HCT116 (cell line): ENCODE measurements around the gene ZNF555. TPM values are rescaled to one million over a fixed set of nuclear protein-coding genes. Genes with fewer than 3 reads are reported as not detected.
"Not testable (repeated sequence)": the region's sequence is repeated elsewhere in the genome, so short reads cannot be mapped to it uniquely, and the experiment has no call there.

Source experiments
- ATAC-seq: fragments of 200-7000 bp; cut with Tn5 transposase; 2 replicates; pipeline ENCODE4 v1.9.1; 2020; ENCODE audit warnings: mild to moderate bottlenecking, moderate library complexity
- BruUV-seq: library from RNA; stranded (reverse); fragments of 400-500 nt; replicated peaks from 2 replicates; lab custom pipeline; 2021; lab: Mats Ljungman, UMichigan
- CTCF ChIA-PET: fragments of 300-600 bp; sonication (Branson Sonifier 250); formaldehyde crosslinking; loops from one replicate; lab custom pipeline; 2021; ENCODE audit warnings: antibody characterized with exemption; lab: Charles Lee
- POLR2A ChIA-PET: fragments of 300-600, 350-600 bp; sonication (Branson Sonifier 250); formaldehyde crosslinking; loops from one replicate; lab custom pipeline; 2021; ENCODE audit warnings: antibody characterized with exemption; lab: Charles Lee
- RAD21 ChIA-PET, 2 experiments: fragments of 300-600 bp; sonication (Branson Sonifier 250); formaldehyde crosslinking; loops; one replicate each; lab custom pipeline; 2023; ENCODE audit warnings: low total read pairs in 2 of 2; ENCODE audit not compliant: uncharacterized antibody in 2 of 2, unreplicated experiment in 2 of 2, low non-redundant PET in 1 of 2; lab: Charles Lee
- DNase-seq: peaks from one replicate; pipeline ENCODE4 v3.0.0-alpha.2; 2010; ENCODE audit warnings: low read depth, low spot score
- H2AFZ ChIP-seq: fragments of 200-600 bp; shearing (Covaris generic), sonication (generic); 2 replicates; pipeline ENCODE4 v1.6.1; 2017; ENCODE audit warnings: low read depth, mixed run types, mixed read lengths, antibody characterized with exemption, low read length; ENCODE audit not compliant: poor library complexity, severe bottlenecking
- H3K27ac ChIP-seq: 2 replicates; pipeline ENCODE4 v1.5.1; 2012; ENCODE audit warnings: low read depth, low read length
- H3K27me3 ChIP-seq: fragments of 200-600 bp; sonication (generic); 2 replicates; pipeline ENCODE4 v1.6.1; 2016; ENCODE audit warnings: mixed run types, low read length, mixed read lengths; ENCODE audit not compliant: insufficient read depth
- H3K36me3 ChIP-seq, 2 experiments: fragments of 200-500 bp in 1 of 2; fragments of 200-600 bp in 1 of 2; sonication (Bioruptor generic) in 1 of 2; sonication (generic) in 1 of 2; 2 replicates each; pipeline versions ENCODE4 v1.5.1 to v1.6.1; 2014 to 2016; ENCODE audit warnings: low read length in 2 of 2, inconsistent platforms in 1 of 2, mixed read lengths in 1 of 2, mixed run types in 1 of 2; ENCODE audit not compliant: insufficient read depth in 2 of 2, control insufficient read depth in 1 of 2
- H3K4me1 ChIP-seq, 2 experiments: fragments of 200-600 bp in 1 of 2; sonication (generic) in 1 of 2; 2 replicates each; pipeline versions ENCODE4 v1.5.1 to v1.6.1; 2012 to 2017; ENCODE audit warnings: low read length in 2 of 2, inconsistent platforms in 1 of 2, mild to moderate bottlenecking in 1 of 2, mixed read lengths in 1 of 2, mixed run types in 1 of 2, moderate library complexity in 1 of 2; ENCODE audit not compliant: insufficient read depth in 2 of 2, control insufficient read depth in 1 of 2
- H3K4me2 ChIP-seq: fragments of 200-600 bp; sonication (generic); 2 replicates; pipeline ENCODE4 v1.6.1; 2017; ENCODE audit warnings: mixed run types, low read length, mixed read lengths
- H3K4me3 ChIP-seq, 2 experiments: fragments of 200-600 bp in 1 of 2; sonication (generic) in 1 of 2; replicated peaks in 1 of 2; 2 replicates each; pipeline ENCODE4 v1.5.1; 2011 to 2016; ENCODE audit warnings: low read length in 2 of 2, control low read depth in 1 of 2, low read depth in 1 of 2, mild to moderate bottlenecking in 1 of 2, mixed read lengths in 1 of 2, mixed run types in 1 of 2
- H3K79me2 ChIP-seq: fragments of 200-600 bp; sonication (generic); 2 replicates; pipeline ENCODE4 v1.6.1; 2017; ENCODE audit warnings: mild to moderate bottlenecking, mixed run types, low read length, moderate library complexity, mixed read lengths; ENCODE audit not compliant: insufficient read depth
- H3K9ac ChIP-seq: fragments of 200-600 bp; sonication (generic); 2 replicates; pipeline ENCODE4 v1.6.1; 2016; ENCODE audit warnings: low read length, mixed read lengths
- H3K9me2 ChIP-seq: fragments of 200-600 bp; sonication (generic), shearing (Covaris generic); 2 replicates; pipeline ENCODE4 v1.6.1; 2017; ENCODE audit warnings: mixed run types, mild to moderate bottlenecking, moderate library complexity; ENCODE audit not compliant: insufficient read depth
- H3K9me3 ChIP-seq, 2 experiments: fragments of 200-500 bp in 1 of 2; fragments of 200-600 bp in 1 of 2; sonication (Bioruptor generic) in 1 of 2; sonication (generic) in 1 of 2; 2 replicates each; pipeline ENCODE4 v1.6.1; 2014 to 2017; ENCODE audit warnings: low read length in 2 of 2, mixed read lengths in 2 of 2, inconsistent platforms in 1 of 2, low read depth in 1 of 2, mild to moderate bottlenecking in 1 of 2, mixed run types in 1 of 2, moderate library complexity in 1 of 2; ENCODE audit not compliant: control insufficient read depth in 1 of 2, insufficient read depth in 1 of 2
- H4K20me1 ChIP-seq: fragments of 200-600 bp; sonication (generic), shearing (Covaris generic); 2 replicates; pipeline ENCODE4 v1.6.1; 2017; ENCODE audit warnings: mixed run types, mild to moderate bottlenecking, moderate library complexity; ENCODE audit not compliant: insufficient read depth
- ATF3 ChIP-seq: IDR thresholded peaks from 2 replicates; pipeline ENCODE4 v1.6.1; 2012
- EGR1 ChIP-seq: IDR thresholded peaks from 2 replicates; pipeline ENCODE4 v1.6.1; 2012; ENCODE audit warnings: low read depth
- EZH2 ChIP-seq: fragments of 200-600 bp; sonication (generic); IDR thresholded peaks from 2 replicates; pipeline ENCODE4 v1.6.1; 2017; ENCODE audit warnings: antibody characterized with exemption, mixed run types
- EZH2phosphoT487 ChIP-seq: fragments of 200-600 bp; IDR thresholded peaks from 2 replicates; pipeline ENCODE4 v1.6.1; 2018; ENCODE audit warnings: antibody characterized with exemption, borderline replicate concordance
- FOSL1 ChIP-seq: IDR thresholded peaks from 2 replicates; pipeline ENCODE4 v1.6.1; 2012; ENCODE audit warnings: low read depth
- MAX ChIP-seq: IDR thresholded peaks from 2 replicates; pipeline ENCODE4 v1.6.1; 2012
- POLR2AphosphoS5 ChIP-seq: IDR thresholded peaks from 2 replicates; pipeline ENCODE4 v1.6.1; 2011; ENCODE audit warnings: mild to moderate bottlenecking, low read depth, low read length, moderate library complexity
- SIN3A ChIP-seq: IDR thresholded peaks from 2 replicates; pipeline ENCODE4 v1.6.1; 2012; ENCODE audit warnings: low read depth
- SP1 ChIP-seq: IDR thresholded peaks from 2 replicates; pipeline ENCODE4 v1.6.1; 2012; ENCODE audit warnings: low read depth
- SRF ChIP-seq: IDR thresholded peaks from 2 replicates; pipeline ENCODE4 v1.6.1; 2012; ENCODE audit warnings: low read depth
- YY1 ChIP-seq: IDR thresholded peaks from 2 replicates; pipeline ENCODE4 v1.6.1; 2011; ENCODE audit warnings: low read length, low read depth, moderate library complexity, mild to moderate bottlenecking; ENCODE audit not compliant: insufficient replicate concordance; ENCODE audit errors: extremely low read depth
- ZBTB33 ChIP-seq: IDR thresholded peaks from 2 replicates; pipeline ENCODE4 v1.6.1; 2011; ENCODE audit warnings: mild to moderate bottlenecking, low read length, moderate library complexity; ENCODE audit not compliant: insufficient replicate concordance; ENCODE audit errors: extremely low read depth
- ZFX ChIP-seq: fragments of 450-650 bp; IDR thresholded peaks from 2 replicates; pipeline ENCODE4 v1.6.1; 2017
- intact Hi-C: fragments of 100-400 bp; cut with micrococcal nuclease; formaldehyde crosslinking; loops from 2 replicates; pipeline ENCODE4 v1.10.0; 2022
- total RNA-seq: library from RNA; stranded (reverse); gene quantifications from one replicate; pipeline ENCODE4 v1.2.1, GENCODE V29; 2021; ENCODE audit not compliant: unreplicated experiment

ZNF555 gene
- total RNA-seq, 1 experiment from 2014 or later = 4.5 TPM

GRCh38 chr19:2791876-2792275 is 49.4 kb upstream of the ZNF555 start:
- Histone ChIP-seq H3K9me2 (no peaks in the 10 kb centered on the region), H3K9ac (no peak overlapping the region), H3K9me3 (no peaks in the 10 kb centered on the region), H3K27ac (no peak overlapping the region), H3K4me3 (no peak overlapping the region), H3K27me3 (no peaks in the 10 kb centered on the region), H3K4me1 (peaks cover 4 to 5% of the 10 kb centered on the region in 2 experiments; a peak in 3 of 4 replicates), H4K20me1 (no peaks in the 10 kb centered on the region), H3K4me2 (no peak overlapping the region), H3K79me2 (peaks cover 67% of the 10 kb centered on the region), H3K36me3 (peaks cover 28 to 44% of the 10 kb centered on the region in 2 experiments; a peak in 3 of 4 replicates), H2AFZ (no peak overlapping the region)
- no peak for ATAC-seq
- ChIA-PET CTCF (no interaction called here), POLR2A (no interaction called here), RAD21 (no interaction called here)
- TF ChIP-seq ZBTB33 (no peak), ZFX (no peak), SP1 (no peak), YY1 (no peak), FOSL1 (no peak), ATF3 (no peak), SIN3A (no peak), POLR2AphosphoS5 (no peak), SRF (no peak), EZH2 (no peak), EZH2phosphoT487 (no peak), MAX (no peak), EGR1 (no peak)
- no TSS peak for BruUV-seq
- no peak for DNase-seq
- intact Hi-C loops = no loop called here

- DNase-seq, POLR2A ChIA-PET, BruUV-seq, H3K4me1 ChIP-seq, H3K4me3 ChIP-seq, H3K9me2 ChIP-seq, CTCF ChIA-PET, intact Hi-C loops, H3K27me3 ChIP-seq, H4K20me1 ChIP-seq, H3K9ac ChIP-seq, ATAC-seq, H3K4me2 ChIP-seq, H3K9me3 ChIP-seq, RAD21 ChIA-PET, H2AFZ ChIP-seq, H3K27ac ChIP-seq: not testable (repeated sequence)
- Histone ChIP-seq H3K79me2 (peaks cover 62% of the 10 kb centered on the region), H3K36me3 (peaks cover 30 to 51% of the 10 kb centered on the region in 2 experiments; a peak in 3 of 4 replicates)
Observed at GRCh38 chr19:2792666-2793065, 48.6 kb upstream of the ZNF555 start.
